GM12873 (cell line): ENCODE results near the gene ADCY7.

ENCODE experiments used
- TF ChIP-seq, protein P1 (sequence below): IDR thresholded peaks from 2 replicates; pipeline ENCODE4 v1.5.1; 2012; ENCODE audit warnings: low read depth, mild to moderate bottlenecking, moderate library complexity, low read length, control low read depth; ENCODE audit not compliant: insufficient read depth; ENCODE audit errors: missing control alignments

ADCY7 gene

DNA sequence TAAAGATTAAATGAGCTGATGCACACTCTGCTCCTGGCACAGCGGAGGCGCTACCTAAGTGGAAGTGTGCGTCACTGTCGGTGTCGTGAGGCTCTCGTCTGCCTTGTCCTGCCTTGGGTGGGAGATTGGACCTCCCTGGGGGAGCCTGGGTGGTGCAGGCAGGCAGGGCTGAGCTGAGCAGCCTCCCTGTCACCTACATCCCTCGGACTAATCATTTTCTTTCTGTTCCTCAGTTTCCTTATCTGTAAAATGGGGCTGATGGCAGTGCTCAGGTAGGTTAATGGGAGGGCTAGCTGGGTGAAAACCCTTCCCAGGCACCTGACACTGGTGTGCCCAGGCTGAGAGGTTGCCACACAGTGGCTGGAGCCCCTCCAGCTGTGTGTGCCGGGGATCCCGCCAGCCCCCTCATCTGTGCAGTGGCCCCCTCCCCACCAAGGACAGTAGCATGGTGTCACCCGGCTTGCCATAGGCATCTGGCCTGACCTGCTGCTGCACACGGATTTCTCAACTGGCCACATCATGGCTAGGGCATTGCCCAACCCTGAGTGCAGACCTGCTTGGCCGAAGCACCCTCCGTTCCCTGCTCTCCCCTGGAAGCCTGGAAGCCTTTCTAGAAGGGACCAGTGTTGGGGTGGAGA is 4.3 kb downstream of the ADCY7 start:
- TF ChIP-seq, protein P1, sequence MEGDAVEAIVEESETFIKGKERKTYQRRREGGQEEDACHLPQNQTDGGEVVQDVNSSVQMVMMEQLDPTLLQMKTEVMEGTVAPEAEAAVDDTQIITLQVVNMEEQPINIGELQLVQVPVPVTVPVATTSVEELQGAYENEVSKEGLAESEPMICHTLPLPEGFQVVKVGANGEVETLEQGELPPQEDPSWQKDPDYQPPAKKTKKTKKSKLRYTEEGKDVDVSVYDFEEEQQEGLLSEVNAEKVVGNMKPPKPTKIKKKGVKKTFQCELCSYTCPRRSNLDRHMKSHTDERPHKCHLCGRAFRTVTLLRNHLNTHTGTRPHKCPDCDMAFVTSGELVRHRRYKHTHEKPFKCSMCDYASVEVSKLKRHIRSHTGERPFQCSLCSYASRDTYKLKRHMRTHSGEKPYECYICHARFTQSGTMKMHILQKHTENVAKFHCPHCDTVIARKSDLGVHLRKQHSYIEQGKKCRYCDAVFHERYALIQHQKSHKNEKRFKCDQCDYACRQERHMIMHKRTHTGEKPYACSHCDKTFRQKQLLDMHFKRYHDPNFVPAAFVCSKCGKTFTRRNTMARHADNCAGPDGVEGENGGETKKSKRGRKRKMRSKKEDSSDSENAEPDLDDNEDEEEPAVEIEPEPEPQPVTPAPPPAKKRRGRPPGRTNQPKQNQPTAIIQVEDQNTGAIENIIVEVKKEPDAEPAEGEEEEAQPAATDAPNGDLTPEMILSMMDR: no peak

DNA sequence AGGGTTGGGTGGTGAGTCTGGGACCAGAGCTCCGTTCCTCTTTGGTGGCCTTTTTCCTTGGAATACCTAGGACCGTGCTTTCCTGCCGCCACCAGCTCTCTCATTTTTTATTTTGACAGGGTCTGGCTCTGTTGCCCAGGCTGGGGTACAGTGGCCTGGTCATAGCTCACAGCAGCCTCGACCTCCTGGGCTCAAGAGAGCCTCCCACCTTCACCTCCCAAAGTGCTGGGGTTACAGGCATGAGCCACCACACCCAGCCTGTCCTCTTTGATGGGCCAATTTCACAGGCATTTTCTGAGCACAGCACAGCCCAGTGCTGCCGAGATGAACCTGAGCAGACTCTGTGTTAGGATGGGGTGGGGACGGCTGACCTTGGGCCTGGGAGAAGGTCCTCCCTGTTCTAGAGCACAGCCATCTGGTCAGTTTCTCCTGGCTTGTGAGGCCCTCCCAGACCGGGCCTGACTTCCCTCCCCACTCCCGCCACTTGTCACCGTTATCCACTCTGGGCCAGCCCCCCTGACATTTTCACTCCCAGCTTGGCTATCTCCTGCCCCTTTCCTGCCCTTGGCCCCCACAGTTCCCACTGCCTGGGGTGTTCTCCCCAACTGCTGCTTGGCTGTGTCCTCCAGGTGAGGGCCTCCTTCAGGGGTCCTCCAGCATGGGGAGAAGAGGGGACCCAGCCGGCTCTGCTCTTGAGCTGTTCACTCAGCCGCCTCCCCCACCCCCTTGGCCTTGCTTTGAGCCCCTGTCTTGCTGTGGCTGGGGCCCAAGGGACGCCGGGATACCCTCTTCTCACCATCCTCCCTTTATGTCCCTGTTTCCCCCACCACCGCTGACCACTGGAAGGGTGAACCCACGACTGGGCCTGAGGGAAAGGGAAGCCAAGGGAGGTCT is 5.0 kb downstream of the ADCY7 start:
- TF ChIP-seq, protein P1: no peak

DNA sequence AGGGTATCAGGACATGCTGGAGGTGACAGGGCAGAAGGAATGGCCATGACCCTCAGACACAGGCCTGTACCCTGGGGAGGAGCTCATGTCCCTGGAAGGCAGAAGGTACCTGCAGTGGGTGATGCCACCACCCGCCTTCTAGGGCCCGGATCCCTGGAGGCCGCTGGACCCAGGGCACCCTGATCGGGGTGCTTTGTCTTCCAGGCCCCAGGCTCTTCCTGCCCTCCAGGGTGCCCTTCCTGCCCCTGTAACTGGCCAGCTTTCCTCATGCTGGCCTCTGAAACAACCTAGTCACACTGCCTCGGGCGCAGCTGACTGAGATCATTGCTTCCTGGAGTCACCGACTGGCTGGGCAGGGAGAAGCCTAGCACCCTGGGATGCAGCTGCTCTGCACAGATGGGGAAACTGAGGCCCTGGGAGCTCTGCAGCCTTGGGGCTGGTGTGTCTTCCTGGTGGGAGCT is 5.8 kb downstream of the ADCY7 start:
- TF ChIP-seq, protein P1: no peak

DNA sequence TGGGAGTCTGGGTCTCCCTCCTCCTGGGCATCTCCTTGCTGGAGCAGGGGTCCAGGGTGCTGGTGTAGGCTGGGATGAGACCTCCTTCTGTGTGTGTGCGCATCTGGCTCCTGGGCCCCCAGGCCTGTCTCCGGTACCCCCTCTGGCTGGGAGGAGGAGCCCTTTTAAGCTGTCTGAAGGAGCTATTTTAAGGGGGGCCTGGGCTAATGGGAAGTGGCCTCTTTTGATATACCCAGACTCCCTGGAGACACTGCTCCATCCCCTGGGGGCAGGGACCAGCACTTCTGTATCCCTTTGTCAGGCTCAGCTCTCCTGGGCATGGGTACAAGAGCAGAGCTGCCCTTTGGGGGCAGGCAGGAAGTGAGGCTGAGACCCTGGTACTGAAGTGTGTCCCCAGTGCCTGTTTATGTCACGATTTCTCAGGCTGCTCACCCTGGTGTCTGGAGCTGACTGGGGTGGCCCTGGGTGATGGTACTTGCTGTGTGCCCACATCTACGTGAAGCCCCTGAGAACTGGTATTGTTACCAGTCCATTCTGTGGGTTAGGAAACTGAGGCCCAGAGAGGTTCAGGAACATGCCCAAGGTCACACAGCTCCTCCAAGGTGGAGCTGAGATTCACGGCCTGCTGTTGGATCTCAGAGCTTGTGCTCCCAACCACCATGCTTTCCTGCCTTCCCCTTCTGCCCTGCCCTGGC is 6.5 kb downstream of the ADCY7 start:
- TF ChIP-seq, protein P1: no peak

DNA sequence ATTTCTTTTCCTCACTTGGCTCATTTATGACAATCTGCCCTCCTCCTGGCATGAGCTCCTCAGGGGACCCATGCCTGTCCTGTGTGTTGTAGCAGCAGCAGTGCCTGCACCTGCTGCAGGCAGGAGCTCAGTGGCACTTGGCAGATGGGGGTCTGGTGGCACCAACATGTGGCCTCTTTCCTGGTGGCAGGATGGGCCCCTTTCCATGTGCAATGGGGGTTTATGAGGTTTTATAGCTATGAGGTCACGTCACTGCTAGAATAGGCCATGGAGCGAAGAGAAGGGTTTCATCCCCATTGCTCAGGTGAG is 7.0 kb downstream of the ADCY7 start:
- TF ChIP-seq, protein P1: no peak

DNA sequence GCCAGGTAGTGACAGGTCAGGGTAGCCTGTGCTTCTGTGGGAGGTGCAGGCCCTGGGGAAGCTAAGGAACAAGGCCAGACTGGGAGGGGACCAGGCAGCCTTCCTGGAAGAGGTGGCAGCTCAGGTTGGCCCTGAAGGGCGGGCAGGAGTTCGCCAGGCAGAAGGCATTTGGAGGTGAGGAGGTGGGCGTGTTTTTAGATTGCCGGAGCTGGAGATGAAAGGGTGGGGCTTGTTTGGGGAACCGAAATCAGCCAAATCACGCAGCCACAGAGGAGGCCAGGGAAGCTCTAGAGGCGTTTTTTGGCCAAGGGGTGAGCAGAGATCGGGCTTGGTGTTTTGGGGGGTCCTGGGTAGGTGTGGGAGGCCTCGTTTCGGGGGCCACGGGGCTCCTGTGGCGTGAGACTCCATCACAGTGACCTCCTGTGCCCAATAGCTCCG is 7.6 kb downstream of the ADCY7 start:
- TF ChIP-seq, protein P1: no peak
